Measurements from ENCODE around the gene ITPRIP. TPM values are rescaled to one million over a fixed set of nuclear protein-coding genes. Genes with fewer than 3 reads are reported as not detected.

ITPRIP gene
- polyA plus RNA-seq, 1 experiment, result 18.8 TPM

DNA sequence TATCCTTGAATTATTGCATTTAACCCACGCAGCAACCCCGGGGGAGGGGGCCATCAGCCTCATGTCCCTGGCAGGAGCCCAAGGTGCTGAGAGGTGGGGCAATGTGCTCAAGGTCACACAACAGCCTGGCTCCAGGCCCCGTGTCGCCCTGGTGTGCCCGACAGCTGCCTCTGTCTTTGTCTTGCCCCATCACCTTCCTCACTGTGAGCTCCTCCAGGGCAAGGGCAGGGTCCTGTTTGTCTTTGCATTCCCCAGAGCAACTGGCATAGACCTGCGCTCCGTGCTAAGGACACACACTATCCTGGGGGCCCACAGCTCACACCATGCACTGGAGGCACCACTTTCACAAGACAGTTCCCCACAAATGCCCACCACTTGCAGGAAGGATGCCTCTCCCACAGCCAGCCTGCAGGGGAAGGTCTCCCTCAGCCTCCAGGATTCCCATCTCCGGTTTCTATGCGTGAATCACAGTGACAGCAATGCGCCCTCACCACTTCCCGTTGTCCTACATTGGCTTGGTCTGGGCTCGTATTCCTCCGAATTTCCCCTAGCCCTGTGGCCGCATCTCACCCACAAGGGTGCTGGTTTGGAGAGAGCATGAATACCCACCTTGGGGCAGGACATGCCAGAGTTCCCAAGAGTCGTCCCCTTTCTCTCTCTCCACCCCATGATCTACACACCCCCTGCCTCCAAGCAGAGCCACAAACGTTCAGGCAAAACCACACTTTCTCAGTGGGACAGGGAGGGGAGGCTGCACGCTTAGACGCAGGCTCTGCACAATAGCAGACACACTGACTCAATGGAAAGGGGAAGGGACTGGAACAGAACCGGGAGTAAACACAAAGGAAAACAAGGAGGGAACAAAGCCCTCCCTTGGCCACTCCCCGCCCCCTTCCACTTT lies 10.3 kb downstream of the ITPRIP start:
- POLR2A ChIA-PET, result interaction anchor here (0.6 to 1.4 kb wide), 3 partner anchors 10 to 118 kb away, joined by 3 read pairs; partner anchors contain the start of gene ITPRIP
- CTCF ChIA-PET, result interaction anchor here (1.4 to 5.5 kb wide), 4 partner anchors 22 to 36 kb away, joined by 3 to 35 read pairs (median 5); partner anchors contain the start of gene CFAP58
- no peaks in the 10 kb centered on the region for H3K9me3 ChIP-seq (ENCODE audit: control insufficient read depth, insufficient read depth, low read length)

DNA sequence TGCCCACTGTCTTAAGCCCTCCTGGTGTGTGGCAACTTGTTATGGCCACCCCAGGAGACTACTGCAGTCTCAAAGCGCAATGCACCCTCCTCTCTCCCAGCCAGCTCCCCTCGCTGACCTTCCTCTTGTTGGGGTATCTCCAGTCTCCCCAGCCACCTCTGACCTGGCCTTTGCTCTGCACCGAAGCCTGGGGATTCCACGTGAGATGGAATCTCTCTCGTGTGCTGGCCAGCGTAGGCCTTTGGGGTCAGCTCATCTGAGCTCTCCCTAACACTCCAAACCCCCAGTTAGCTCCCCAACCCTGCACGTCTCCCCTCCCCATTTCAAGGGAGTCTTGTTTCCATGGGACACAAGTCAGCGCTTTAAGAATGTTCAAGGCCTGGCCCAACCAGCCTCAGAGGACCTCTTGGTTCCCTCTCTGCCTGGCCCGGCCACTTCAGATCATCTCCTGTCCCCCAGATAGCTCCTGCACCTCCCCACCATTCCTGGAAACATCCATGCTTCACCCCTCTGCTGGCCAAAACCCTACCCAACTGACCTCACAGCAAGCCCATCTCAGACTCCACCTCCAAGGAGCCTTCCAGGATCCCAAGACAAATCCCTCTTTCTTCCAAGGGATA lies 11.2 kb downstream of the ITPRIP start:
- peak overlapping the region; percentile 57; the same call in 1 of the 2 replicates for H3K4me3 ChIP-seq (ENCODE audit: low read depth, low read length)
- H3K27ac ChIP-seq (ENCODE audit: low read depth, low read length), result peak overlapping the region; percentile 96
- H3K27me3 ChIP-seq (ENCODE audit: control insufficient read depth, insufficient read depth, low read length), result no peaks in the 10 kb centered on the region
- H3K9me3 ChIP-seq (ENCODE audit: control insufficient read depth, insufficient read depth, low read length), result no peaks in the 10 kb centered on the region
- DNase-seq (ENCODE audit: low read depth, low spot score), result no peak
- TF ChIP-seq, protein P1, sequence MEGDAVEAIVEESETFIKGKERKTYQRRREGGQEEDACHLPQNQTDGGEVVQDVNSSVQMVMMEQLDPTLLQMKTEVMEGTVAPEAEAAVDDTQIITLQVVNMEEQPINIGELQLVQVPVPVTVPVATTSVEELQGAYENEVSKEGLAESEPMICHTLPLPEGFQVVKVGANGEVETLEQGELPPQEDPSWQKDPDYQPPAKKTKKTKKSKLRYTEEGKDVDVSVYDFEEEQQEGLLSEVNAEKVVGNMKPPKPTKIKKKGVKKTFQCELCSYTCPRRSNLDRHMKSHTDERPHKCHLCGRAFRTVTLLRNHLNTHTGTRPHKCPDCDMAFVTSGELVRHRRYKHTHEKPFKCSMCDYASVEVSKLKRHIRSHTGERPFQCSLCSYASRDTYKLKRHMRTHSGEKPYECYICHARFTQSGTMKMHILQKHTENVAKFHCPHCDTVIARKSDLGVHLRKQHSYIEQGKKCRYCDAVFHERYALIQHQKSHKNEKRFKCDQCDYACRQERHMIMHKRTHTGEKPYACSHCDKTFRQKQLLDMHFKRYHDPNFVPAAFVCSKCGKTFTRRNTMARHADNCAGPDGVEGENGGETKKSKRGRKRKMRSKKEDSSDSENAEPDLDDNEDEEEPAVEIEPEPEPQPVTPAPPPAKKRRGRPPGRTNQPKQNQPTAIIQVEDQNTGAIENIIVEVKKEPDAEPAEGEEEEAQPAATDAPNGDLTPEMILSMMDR (IDR thresholded peaks at IDR 0.05; ENCODE audit: low read depth, low read length), result no peak
- POLR2A ChIA-PET, result interaction anchor here (1.4 kb wide), 1 partner anchor 53 kb away, joined by 3 read pairs; no protein-coding TSS in a partner anchor
- CTCF ChIA-PET, result interaction anchor here (0.8 to 5.5 kb wide), 5 partner anchors 21 to 35 kb away, joined by 3 to 35 read pairs (median 5); partner anchors contain the start of gene CFAP58

More for the DNA sequence above, 10.3 kb downstream of the ITPRIP start:
- no peak for DNase-seq (ENCODE audit: low read depth, low spot score)
- H3K27ac ChIP-seq (ENCODE audit: low read depth, low read length), result peak overlapping the region; percentile 96
- TF ChIP-seq, protein P1 (IDR thresholded peaks at IDR 0.05; ENCODE audit: low read depth, low read length), result peak; percentile 36
- peak overlapping the region; percentile 57 for H3K4me3 ChIP-seq (ENCODE audit: low read depth, low read length)
- H3K27me3 ChIP-seq (ENCODE audit: control insufficient read depth, insufficient read depth, low read length), result no peaks in the 10 kb centered on the region

DNA sequence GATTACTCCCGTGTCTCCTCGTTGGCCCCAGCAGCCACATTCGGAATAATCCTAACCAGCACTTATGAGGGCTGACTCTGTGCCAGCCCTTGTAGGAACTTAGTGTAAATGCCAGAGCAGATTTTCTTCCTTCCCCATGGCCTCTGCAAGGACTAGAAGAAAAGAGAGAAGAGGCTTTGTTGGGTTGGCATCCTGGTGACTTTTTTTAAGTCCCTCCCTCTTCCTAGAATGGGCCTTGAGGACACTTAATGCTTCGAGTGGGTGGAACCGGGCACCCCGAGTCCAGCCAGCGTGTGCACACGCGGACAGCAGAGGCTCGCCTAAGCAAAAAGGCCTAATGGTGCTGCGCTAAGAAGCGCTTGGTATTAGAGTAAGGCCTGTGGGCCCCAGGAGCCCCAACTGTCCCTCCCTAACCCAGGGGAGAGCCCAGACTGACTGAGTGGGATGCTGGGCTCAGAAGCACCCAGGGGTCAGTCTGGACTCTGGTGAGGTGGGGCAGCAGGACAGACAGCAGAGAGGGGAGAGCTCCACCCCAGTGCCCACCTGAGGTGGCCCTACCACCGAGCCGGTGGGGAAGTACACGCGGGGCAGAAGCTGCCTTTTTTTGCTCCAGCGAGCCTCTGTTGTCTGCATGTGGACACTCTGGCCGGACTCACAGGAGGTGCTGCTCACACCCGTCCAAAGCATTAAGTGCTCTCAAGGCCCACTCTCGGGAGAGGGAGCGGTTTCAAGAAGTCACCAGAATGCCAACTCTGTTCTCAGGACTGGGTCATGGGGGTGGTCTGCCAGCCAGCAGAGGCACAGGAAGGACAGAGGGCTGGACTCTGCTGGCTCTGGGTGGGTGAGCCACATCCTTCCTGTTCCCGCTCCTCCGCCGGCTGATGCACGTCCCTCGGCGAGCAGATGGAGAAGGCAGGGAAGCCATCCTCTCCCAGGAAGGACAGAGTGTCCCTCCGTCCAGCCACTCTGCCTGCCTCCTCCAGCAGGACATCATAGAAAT lies 12.5 kb downstream of the ITPRIP start:
- TF ChIP-seq, protein P1 (IDR thresholded peaks at IDR 0.05; ENCODE audit: low read depth, low read length), result no peak
- Histone ChIP-seq H3K27me3 (ENCODE audit: control insufficient read depth, insufficient read depth, low read length) (no peaks in the 10 kb centered on the region), H3K9me3 (ENCODE audit: control insufficient read depth, insufficient read depth, low read length) (no peaks in the 10 kb centered on the region), H3K4me3 (ENCODE audit: low read depth, low read length) (no peak overlapping the region), H3K27ac (ENCODE audit: low read depth, low read length) (no peak overlapping the region)
- DNase-seq (ENCODE audit: low read depth, low spot score), result no peak
- ChIA-PET CTCF (interaction anchor here (1.8 to 5.5 kb wide), 2 partner anchors 20 to 34 kb away, joined by 6 to 35 read pairs; no protein-coding TSS in a partner anchor), POLR2A (no interaction called here)

DNA sequence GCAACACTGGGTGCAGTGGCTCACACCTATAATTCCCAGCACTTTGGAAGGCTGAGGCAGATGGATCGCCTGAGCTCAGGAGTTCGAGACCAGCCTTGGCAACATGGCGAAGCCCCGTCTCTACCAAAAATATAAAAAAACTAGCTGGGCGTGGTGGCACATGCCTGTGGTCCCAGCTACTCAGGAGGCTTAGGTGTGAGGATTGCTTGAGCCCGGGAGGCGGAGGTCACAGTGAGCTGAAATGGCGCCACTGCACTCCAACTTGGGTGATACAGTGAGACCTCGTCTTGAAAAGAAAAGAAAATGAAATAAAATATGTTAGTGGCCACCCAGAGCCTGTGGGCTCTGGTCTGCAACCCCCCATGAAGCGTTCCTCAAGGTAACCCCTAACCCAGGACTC lies 13.3 kb downstream of the ITPRIP start:
- H3K27ac ChIP-seq (ENCODE audit: low read depth, low read length), result no peak overlapping the region
- no peak overlapping the region for H3K4me3 ChIP-seq (ENCODE audit: low read depth, low read length)
- no peak for DNase-seq (ENCODE audit: low read depth, low spot score)
- H3K27me3 ChIP-seq (ENCODE audit: control insufficient read depth, insufficient read depth, low read length), result no peaks in the 10 kb centered on the region
- no peaks in the 10 kb centered on the region for H3K9me3 ChIP-seq (ENCODE audit: control insufficient read depth, insufficient read depth, low read length)
- POLR2A ChIA-PET, result no interaction called here
- CTCF ChIA-PET, result interaction anchor here (1.2 to 5.5 kb wide), 3 partner anchors 19 to 33 kb away, joined by 4 to 35 read pairs (median 6); no protein-coding TSS in a partner anchor
- TF ChIP-seq, protein P1 (IDR thresholded peaks at IDR 0.05; ENCODE audit: low read depth, low read length), result no peak
